GM12878 (cell line): ENCODE measurements around the gene ATXN7L1. TPM values are rescaled to one million over a fixed set of nuclear protein-coding genes. Genes with fewer than 3 reads are reported as not detected.

ENCODE experiments used
- ATAC-seq: fragments of 200-7000 bp; cut with Tn5 transposase; 3 replicates; pipeline ENCODE4 v1.9.1; 2020; ENCODE audit warnings: mild to moderate bottlenecking, moderate library complexity
- BruUV-seq: library from RNA; stranded (reverse); fragments of 400-500 nt; replicated peaks from 2 replicates; lab custom pipeline; 2021; lab: Mats Ljungman, UMichigan
- CTCF ChIA-PET: fragments of 300-600 bp; sonication (Branson Sonifier 250); formaldehyde crosslinking; extraction: SDS; loops from one replicate; lab custom pipeline; 2021; ENCODE audit warnings: inconsistent platforms; lab: Yijun Ruan, JAX
- POLR2A ChIA-PET: fragments of 350-600 bp; formaldehyde crosslinking; extraction: SDS; loops from one replicate; lab custom pipeline; 2021; ENCODE audit warnings: inconsistent platforms; lab: Charles Lee
- RAD21 ChIA-PET: fragments of 300-600 bp; sonication (Branson Sonifier 250); formaldehyde crosslinking; loops from one replicate; lab custom pipeline; 2023; ENCODE audit warnings: antibody characterized with exemption; ENCODE audit not compliant: unreplicated experiment; lab: Charles Lee
- SMC1A ChIA-PET: fragments of 300-600 bp; sonication (Branson Sonifier 250); formaldehyde crosslinking; loops from one replicate; lab custom pipeline; 2023; ENCODE audit not compliant: unreplicated experiment, uncharacterized antibody; lab: Charles Lee
- DNase-seq: peaks from one replicate; pipeline ENCODE4 v3.0.0-alpha.2; 2011; ENCODE audit warnings: low read depth, low spot score
- FAIRE-seq: peaks from 3 replicates; lab custom pipeline; 2011; peaks lifted over from hg19 to GRCh38; lab: Jason Lieb, UNC
- H2AFZ ChIP-seq: 2 replicates; pipeline ENCODE4 v1.6.0; 2011; ENCODE audit warnings: low read depth, low read length, control low read depth; ENCODE audit not compliant: control insufficient read depth
- H3K27ac ChIP-seq: 2 replicates; pipeline ENCODE4 v1.5.1; 2011; ENCODE audit warnings: control low read depth; ENCODE audit not compliant: control insufficient read depth, insufficient read depth
- H3K27me3 ChIP-seq, 2 experiments: replicated peaks in 1 of 2; 2 replicates each; pipeline versions ENCODE4 v1.6.0 to v1.6.1; 2011; ENCODE audit warnings: low read length in 1 of 2; ENCODE audit not compliant: control insufficient read depth in 2 of 2, insufficient read depth in 2 of 2
- H3K36me3 ChIP-seq, 2 experiments: 2 replicates each; pipeline ENCODE4 v1.5.1; 2011; ENCODE audit warnings: low read length in 1 of 2; ENCODE audit not compliant: control insufficient read depth in 2 of 2, insufficient read depth in 2 of 2
- H3K4me1 ChIP-seq: 2 replicates; pipeline ENCODE4 v1.6.1; 2011; ENCODE audit warnings: mild to moderate bottlenecking, low read length, moderate library complexity, mixed read lengths; ENCODE audit not compliant: control insufficient read depth, insufficient read depth
- H3K4me2 ChIP-seq: 2 replicates; pipeline ENCODE4 v1.6.0; 2011; ENCODE audit warnings: control low read depth; ENCODE audit not compliant: control insufficient read depth, insufficient read depth
- H3K4me3 ChIP-seq: fragments of 200-600 bp; sonication (generic); 2 replicates; pipeline ENCODE4 v1.5.1; 2016
- H3K79me2 ChIP-seq: 2 replicates; pipeline ENCODE4 v1.6.0; 2011; ENCODE audit warnings: low read length; ENCODE audit not compliant: control insufficient read depth, insufficient read depth
- H3K9ac ChIP-seq: 2 replicates; pipeline ENCODE4 v1.8.0; 2011; ENCODE audit warnings: low read length, control low read depth, mixed read lengths; ENCODE audit not compliant: control insufficient read depth, insufficient read depth
- H3K9me3 ChIP-seq: replicated peaks from 3 replicates; pipeline ENCODE4 v1.5.1; 2011; ENCODE audit warnings: mild to moderate bottlenecking, low read length; ENCODE audit not compliant: control insufficient read depth, insufficient read depth
- H4K20me1 ChIP-seq: 2 replicates; pipeline ENCODE4 v1.6.0; 2011; ENCODE audit not compliant: control insufficient read depth, insufficient read depth
- CREM ChIP-seq: IDR thresholded peaks from 2 replicates; pipeline ENCODE4 v1.6.1; 2014; ENCODE audit warnings: antibody characterized with exemption, low read depth
- HDAC6 ChIP-seq: fragments of 200-600 bp; sonication (generic); IDR thresholded peaks from one replicate; pipeline ENCODE4 v1.8.0; 2017; ENCODE audit warnings: antibody characterized with exemption; ENCODE audit not compliant: unreplicated experiment
- IRF3 ChIP-seq: fragments of 450-650 bp; IDR thresholded peaks from 2 replicates; pipeline ENCODE4 v1.6.1; 2014; ENCODE audit warnings: mild to moderate bottlenecking
- MYC ChIP-seq: IDR thresholded peaks from 2 replicates; pipeline ENCODE4 v1.6.1; 2011; ENCODE audit warnings: mild to moderate bottlenecking, low read length, moderate library complexity, inconsistent platforms; ENCODE audit not compliant: insufficient read depth, insufficient replicate concordance, insufficient read length, severe bottlenecking
- NFYA ChIP-seq: IDR thresholded peaks from 2 replicates; pipeline ENCODE4 v1.6.1; 2011; ENCODE audit warnings: low read depth, mild to moderate bottlenecking, low read length, improper control_type of control experiment, borderline replicate concordance
- RB1 ChIP-seq: fragments of 450-650 bp; formaldehyde crosslinking; IDR thresholded peaks from 2 replicates; pipeline ENCODE4 v1.6.1; 2017; ENCODE audit warnings: mild to moderate bottlenecking, borderline replicate concordance
- SP1 ChIP-seq: IDR thresholded peaks from one replicate; pipeline ENCODE4 v1.6.1; 2011; ENCODE audit warnings: low read depth, low read length
- ZZZ3 ChIP-seq: IDR thresholded peaks from 2 replicates; pipeline ENCODE4 v1.6.1; 2011; ENCODE audit warnings: low read depth; ENCODE audit not compliant: control insufficient read depth, insufficient read length
- WGBS: methylation state at CpG from one replicate; pipeline ENCODE4 v1.1.6; 2016; ENCODE audit warnings: low lambda C conversion rate; ENCODE audit not compliant: insufficient replicate concordance, insufficient coverage; ENCODE audit errors: missing lambda C conversion rate; 5-methylcytosine and 5-hydroxymethylcytosine counted together
- in situ Hi-C: fragments of 300-500 bp; cut with MboI; formaldehyde crosslinking; loops from 9 replicates; pipeline ENCODE4 v1.14.3; 2018; ENCODE audit warnings: mixed read lengths
- intact Hi-C: fragments of 100-400 bp; cut with micrococcal nuclease; formaldehyde crosslinking; loops from one replicate; pipeline ENCODE4 v1.14.2; 2022; ENCODE audit not compliant: unreplicated experiment
- polyA plus RNA-seq, 11 experiments: library from polyadenylated mRNA; depleted of rRNA in 4 of 11; unstranded in 6 of 11; stranded (reverse) in 5 of 11; fragments of >200 nt; fragmentation: Nextera tagmentation in 4 of 11; fragmentation: Illumina TruSeq in 1 of 11; extraction: Ambion mirVana in 4 of 11; extraction: Trizol in 1 of 11; gene quantifications; 1 replicate in 1 of 11; 2 replicates in 10 of 11; pipeline versions ENCODE4 v1.2.1 to v1.2.3, GENCODE V29; 2011 to 2016; ENCODE audit warnings: inconsistent platforms in 2 of 11, missing spikeins in 2 of 11, low read depth in 1 of 11
- total RNA-seq, 4 experiments: library from RNA; depleted of rRNA in 3 of 4; stranded (reverse); fragments of >200 nt in 3 of 4; fragmentation: Illumina TruSeq in 1 of 4; extraction: Trizol in 1 of 4; gene quantifications; 2 replicates each; pipeline versions ENCODE4 v1.2.1 to v1.2.3, GENCODE V29; 2013 to 2021
- TF ChIP-seq, protein P1 (sequence below): IDR thresholded peaks from 2 replicates; pipeline ENCODE4 v1.6.1; 2012; ENCODE audit warnings: low read depth, low read length, improper control_type of control experiment

ATXN7L1 gene
- total and polyA plus RNA-seq, 10 of the 15 experiments (the other 5 are each of a cell fraction or from before 2014, with no cell fraction given) = 0.40 to 2.9 (median 1.2) TPM

GRCh38 chr7:105699568-105700236 lies 176.7 kb downstream of the ATXN7L1 start:
- Histone ChIP-seq H4K20me1 (no peaks in the 10 kb centered on the region), H3K36me3 (no peaks in the 10 kb centered on the region), H3K79me2 (no peaks in the 10 kb centered on the region), H3K4me3 (no peak overlapping the region), H3K9ac (no peak overlapping the region), H3K4me2 (no peak overlapping the region), H3K27me3 (0 out of 4 replicates have a peak, but pooled peaks cover 0 to 3% of the 10 kb centered on the region in 2 experiments), H3K27ac (no peak overlapping the region), H2AFZ (no peak overlapping the region), H3K9me3 (peaks cover 2% of the 10 kb centered on the region; the same call in 2 of the 3 replicates), H3K4me1 (no peaks in the 10 kb centered on the region)
- WGBS = 59% methylated on average over 8 of the region's 8 CpGs
- TF ChIP-seq HDAC6 (no peak), ZZZ3 (no peak), MYC (no peak), NFYA (no peak), RB1 (no peak), SP1 (no peak), IRF3 (no peak), CREM (no peak)
- TF ChIP-seq, protein P1, sequence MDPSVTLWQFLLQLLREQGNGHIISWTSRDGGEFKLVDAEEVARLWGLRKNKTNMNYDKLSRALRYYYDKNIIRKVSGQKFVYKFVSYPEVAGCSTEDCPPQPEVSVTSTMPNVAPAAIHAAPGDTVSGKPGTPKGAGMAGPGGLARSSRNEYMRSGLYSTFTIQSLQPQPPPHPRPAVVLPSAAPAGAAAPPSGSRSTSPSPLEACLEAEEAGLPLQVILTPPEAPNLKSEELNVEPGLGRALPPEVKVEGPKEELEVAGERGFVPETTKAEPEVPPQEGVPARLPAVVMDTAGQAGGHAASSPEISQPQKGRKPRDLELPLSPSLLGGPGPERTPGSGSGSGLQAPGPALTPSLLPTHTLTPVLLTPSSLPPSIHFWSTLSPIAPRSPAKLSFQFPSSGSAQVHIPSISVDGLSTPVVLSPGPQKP = no peak
- DNase-seq (no peak), ATAC-seq (no peak), FAIRE-seq (no peak)
- ChIA-PET CTCF (interaction anchor here (0.5 kb wide), 1 partner anchor 335 kb away, joined by 3 read pairs; no protein-coding TSS in a partner anchor), POLR2A (no interaction called here), RAD21 (interaction anchor here (1.2 kb wide), 1 partner anchor 44 kb away, joined by 4 read pairs; no protein-coding TSS in a partner anchor), SMC1A (no interaction called here)
- intact Hi-C loops (no loop called here), in situ Hi-C loops (no loop called here)
- BruUV-seq = no TSS peak
